Measurements from ENCODE around the gene PTPRB.
A peak's percentile ranks its signal among the peaks of the same experiment; 100 is the strongest.

PTPRB gene

DNA sequence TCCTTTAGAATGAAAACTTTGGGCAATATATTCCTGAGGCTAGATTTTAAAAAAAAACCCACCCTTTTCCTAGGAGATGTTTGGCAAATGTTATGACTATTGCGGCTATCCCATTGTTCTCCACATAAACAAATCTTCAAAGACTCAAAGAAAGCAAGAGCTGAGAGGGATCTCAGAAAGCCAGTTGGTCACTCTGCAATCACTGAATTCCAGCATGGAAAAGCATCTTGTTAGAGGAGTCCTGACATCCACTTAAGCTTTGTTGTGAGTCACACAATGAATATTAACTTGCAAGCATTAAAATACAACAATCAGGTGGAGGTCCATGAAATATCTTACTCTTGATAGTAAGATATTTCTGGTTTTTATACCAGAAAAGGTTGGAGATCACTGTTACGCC, 11.0 kb upstream of the PTPRB start:
- TF ChIP-seq FOXP2 (optimal IDR thresholded peaks at IDR 0.05; ENCODE audit: borderline replicate concordance, extremely low read depth, extremely low read length, insufficient read depth) (no peak), POLR2AphosphoS5 (IDR thresholded peaks at IDR 0.05; ENCODE audit: low read depth, low read length) (no peak), TAF1 (IDR thresholded peaks at IDR 0.05; ENCODE audit: borderline replicate concordance, insufficient read depth, low read length) (no peak), SIN3A (IDR thresholded peaks at IDR 0.05; ENCODE audit: borderline replicate concordance, insufficient read depth, low read length) (no peak)
- TF ChIP-seq, protein P1, sequence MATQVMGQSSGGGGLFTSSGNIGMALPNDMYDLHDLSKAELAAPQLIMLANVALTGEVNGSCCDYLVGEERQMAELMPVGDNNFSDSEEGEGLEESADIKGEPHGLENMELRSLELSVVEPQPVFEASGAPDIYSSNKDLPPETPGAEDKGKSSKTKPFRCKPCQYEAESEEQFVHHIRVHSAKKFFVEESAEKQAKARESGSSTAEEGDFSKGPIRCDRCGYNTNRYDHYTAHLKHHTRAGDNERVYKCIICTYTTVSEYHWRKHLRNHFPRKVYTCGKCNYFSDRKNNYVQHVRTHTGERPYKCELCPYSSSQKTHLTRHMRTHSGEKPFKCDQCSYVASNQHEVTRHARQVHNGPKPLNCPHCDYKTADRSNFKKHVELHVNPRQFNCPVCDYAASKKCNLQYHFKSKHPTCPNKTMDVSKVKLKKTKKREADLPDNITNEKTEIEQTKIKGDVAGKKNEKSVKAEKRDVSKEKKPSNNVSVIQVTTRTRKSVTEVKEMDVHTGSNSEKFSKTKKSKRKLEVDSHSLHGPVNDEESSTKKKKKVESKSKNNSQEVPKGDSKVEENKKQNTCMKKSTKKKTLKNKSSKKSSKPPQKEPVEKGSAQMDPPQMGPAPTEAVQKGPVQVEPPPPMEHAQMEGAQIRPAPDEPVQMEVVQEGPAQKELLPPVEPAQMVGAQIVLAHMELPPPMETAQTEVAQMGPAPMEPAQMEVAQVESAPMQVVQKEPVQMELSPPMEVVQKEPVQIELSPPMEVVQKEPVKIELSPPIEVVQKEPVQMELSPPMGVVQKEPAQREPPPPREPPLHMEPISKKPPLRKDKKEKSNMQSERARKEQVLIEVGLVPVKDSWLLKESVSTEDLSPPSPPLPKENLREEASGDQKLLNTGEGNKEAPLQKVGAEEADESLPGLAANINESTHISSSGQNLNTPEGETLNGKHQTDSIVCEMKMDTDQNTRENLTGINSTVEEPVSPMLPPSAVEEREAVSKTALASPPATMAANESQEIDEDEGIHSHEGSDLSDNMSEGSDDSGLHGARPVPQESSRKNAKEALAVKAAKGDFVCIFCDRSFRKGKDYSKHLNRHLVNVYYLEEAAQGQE (IDR thresholded peaks at IDR 0.05; ENCODE audit: insufficient read depth in 1 of 2, low read depth in 2 of 2, low read length in 2 of 2) = no peak

DNA sequence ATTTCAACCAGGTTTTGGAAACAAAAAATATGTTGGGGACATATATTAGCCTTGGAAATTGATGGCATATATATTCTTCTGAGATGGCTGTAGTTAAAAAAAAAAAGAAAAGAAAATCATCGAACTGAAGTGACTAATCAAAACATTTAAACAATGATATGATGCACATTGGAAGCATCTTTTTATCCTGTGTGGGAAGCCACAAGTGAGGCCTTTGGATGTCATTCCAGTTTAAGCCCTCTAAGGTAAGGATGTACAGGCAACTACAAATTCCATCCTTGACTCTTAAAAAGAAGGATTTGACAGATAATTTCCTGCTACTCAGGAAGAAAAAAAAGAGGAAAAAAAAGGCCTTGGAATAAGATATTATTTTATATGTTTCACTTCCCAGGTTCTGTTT, 9.6 kb upstream of the PTPRB start:
- no peak for TF ChIP-seq FOXP2 (optimal IDR thresholded peaks at IDR 0.05; ENCODE audit: borderline replicate concordance, extremely low read depth, extremely low read length, insufficient read depth)
- TF ChIP-seq, protein P1 (IDR thresholded peaks at IDR 0.05; ENCODE audit: insufficient read depth in 1 of 2, low read depth in 2 of 2, low read length in 2 of 2) = no peak
- no peak for TF ChIP-seq SIN3A (IDR thresholded peaks at IDR 0.05; ENCODE audit: borderline replicate concordance, insufficient read depth, low read length)
- no peak for TF ChIP-seq POLR2AphosphoS5 (IDR thresholded peaks at IDR 0.05; ENCODE audit: low read depth, low read length)
- TF ChIP-seq TAF1 (IDR thresholded peaks at IDR 0.05; ENCODE audit: borderline replicate concordance, insufficient read depth, low read length) = no peak

DNA sequence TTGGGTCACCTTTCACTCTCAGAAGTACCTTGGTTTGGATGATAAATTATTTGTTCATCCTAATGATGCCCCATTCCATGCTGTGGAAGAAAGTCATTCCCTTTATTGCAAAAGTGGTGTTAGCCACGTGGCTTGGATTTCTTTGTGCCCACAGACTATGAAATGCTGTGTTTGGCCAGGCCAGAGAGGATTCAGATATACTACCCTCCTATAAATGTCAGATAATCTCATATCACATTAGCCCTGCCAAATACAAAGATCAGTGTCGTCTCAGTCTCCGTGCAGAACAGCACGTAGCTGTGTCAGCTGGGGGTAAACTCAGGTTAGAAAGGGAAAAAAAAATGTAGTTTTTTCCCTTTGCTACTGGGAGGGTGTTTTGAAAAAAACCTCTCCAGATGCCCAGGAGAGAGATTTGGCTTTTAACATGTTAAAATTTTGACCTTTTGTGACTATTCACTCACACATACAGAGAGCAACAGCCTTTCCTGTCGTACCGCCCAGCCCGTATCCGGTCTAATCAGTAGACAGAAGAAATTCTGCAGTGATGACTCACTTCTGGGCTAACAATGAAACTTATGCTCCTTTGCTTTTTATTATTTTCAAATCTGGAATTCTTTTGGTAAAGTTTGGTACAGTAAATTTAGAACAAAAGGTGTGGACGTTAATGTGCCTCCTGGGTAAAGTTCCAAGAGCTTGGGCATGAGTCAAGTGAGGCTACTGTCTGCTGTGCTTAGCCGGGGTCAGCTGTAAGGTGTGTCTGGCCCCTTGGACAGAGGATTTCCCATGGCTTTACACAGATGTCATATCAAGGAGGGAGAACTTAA, 8.5 kb upstream of the PTPRB start:
- TF ChIP-seq, protein P1 (IDR thresholded peaks at IDR 0.05; ENCODE audit: insufficient read depth in 1 of 2, low read depth in 2 of 2, low read length in 2 of 2) = peak in 1 of 2 experiments; percentile 48; a peak in 1 of 4 replicates
- TF ChIP-seq TAF1 (IDR thresholded peaks at IDR 0.05; ENCODE audit: borderline replicate concordance, insufficient read depth, low read length) = no peak

DNA sequence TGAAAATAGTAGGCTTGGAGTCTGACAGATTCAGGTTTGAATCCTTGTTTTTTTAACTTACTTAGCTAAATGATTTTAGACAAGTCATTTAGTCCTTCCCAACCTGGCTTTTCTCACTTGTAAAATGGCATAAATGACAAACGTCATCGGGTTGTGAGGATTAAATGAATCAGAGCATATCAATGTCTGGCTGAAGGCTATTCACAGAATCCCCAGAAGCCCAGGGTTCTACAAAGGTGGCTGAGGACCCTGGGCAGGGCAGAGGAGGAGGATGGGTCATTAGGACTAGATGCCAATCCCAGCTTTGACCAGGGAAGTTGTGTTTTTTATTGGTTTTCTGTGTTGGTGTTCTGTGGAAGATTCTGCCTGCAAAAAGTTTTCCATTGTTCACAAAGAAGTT, 7.6 kb upstream of the PTPRB start:
- TF ChIP-seq FOXP2 (optimal IDR thresholded peaks at IDR 0.05; ENCODE audit: borderline replicate concordance, extremely low read depth, extremely low read length, insufficient read depth) (no peak), POLR2AphosphoS5 (IDR thresholded peaks at IDR 0.05; ENCODE audit: low read depth, low read length) (no peak), SIN3A (IDR thresholded peaks at IDR 0.05; ENCODE audit: borderline replicate concordance, insufficient read depth, low read length) (no peak), TAF1 (IDR thresholded peaks at IDR 0.05; ENCODE audit: borderline replicate concordance, insufficient read depth, low read length) (no peak)
- TF ChIP-seq, protein P1 (IDR thresholded peaks at IDR 0.05; ENCODE audit: insufficient read depth in 1 of 2, low read depth in 2 of 2, low read length in 2 of 2) = no peak

Measured in PFSK-1 (cell line).